ENCODE results near the gene DYNAP.

The DYNAP gene

DNA sequence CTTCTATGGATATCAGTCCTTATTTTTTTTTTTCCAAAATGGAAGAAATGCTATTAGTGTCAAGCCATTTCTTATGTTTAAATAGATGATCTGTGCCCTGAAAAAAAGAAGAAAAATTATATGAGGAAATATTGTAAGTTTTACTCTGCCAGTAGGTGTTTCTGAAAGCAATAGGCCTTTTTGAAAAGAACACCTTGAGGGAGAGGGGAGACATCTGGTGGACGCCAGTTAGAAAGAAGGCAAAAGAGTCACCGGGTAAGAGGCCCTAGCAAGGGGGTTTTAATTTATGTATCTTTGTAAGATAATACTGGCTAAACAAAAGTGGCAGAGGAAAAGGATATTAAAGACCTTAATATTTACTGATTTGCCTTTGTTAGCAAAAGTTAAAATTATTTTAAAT lies 56.1 kb downstream of the DYNAP start:
- no peak for DNase-seq

Measured in stimulated activated naive CD4-positive, alpha-beta T cell treated with Interleukin-2 at 50 U/mL for 16 hours (primary cell).